ENCODE measurements around the gene FIBP.

Gene FIBP

DNA sequence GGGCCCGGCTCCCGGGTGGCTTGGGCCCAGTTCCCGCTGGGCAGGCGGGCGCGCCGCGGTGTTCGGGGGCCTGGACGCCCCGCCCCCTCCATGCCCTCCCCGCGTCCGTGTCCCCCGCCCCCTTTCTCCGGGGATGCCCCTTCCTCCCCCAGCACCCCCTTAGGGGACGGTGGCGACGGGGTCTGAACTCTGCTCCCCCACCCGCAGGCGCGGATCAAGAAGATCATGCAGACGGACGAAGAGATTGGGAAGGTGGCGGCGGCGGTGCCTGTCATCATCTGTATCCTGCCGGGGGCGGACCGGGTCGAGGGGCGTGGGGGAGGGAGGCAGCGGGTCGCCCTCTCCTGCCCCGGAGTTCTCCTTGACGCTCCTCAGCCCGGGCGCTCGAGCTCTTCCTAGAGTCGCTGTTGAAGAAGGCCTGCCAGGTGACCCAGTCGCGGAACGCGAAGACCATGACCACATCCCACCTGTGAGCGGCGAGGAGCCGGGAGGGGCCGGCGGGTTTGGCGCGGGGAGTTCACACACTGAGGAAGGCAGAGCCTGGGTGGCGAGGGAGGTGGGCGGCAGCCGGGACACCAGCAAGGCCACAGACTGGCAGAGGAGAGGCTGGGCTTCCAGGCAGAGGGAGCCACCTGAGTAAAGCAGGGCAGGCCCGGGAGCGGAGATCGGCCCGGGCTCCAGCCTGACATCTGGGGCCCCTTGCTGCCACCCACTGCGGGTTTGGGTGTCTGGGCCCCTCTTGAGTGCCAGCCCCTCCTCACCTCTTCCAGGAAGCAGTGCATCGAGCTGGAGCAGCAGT lies 31.5 kb upstream of the FIBP start:
- no peak for DNase-seq (ENCODE audit: low read depth in 2 of 2)
- peak overlapping the region; percentile 80 to 86 for H3K4me3 ChIP-seq (replicated peaks in 1 of 2; ENCODE audit: low read depth in 2 of 2, low read length in 2 of 2)
- no peak for TF ChIP-seq CTCF (IDR thresholded peaks at IDR 0.05; ENCODE audit: low read depth, low read length)

DNA sequence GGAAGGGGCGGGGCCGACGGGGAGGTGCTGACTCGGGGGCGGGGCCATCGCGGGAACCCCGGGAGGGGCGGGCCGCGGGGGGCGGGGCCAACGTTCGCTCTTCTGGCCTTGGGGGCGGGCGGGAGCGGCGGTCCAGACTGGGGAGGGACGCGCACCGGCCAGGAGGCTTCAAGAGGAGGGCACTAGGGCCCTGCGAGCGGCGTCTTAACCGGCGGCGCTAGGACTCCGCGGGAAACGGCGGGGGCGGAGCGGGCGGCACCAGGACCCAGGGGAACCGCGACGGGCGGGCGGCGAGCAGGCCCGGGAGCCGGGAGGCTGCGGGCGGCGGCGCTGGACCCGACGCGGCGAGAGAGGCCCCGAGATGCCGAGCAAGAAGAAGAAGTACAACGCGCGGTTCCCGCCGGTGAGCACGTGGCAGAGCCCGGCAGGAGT lies 30.9 kb upstream of the FIBP start, which contains the start of gene DRAP1:
TSS of gene DRAP1 (plus strand) at position 286 of the 432 bp plus-strand sequence. CDS start at position 362, 76 bp downstream.
- no peak for TF ChIP-seq CTCF (IDR thresholded peaks at IDR 0.05; ENCODE audit: low read depth, low read length)
- DNase-seq (ENCODE audit: low read depth in 2 of 2): peak; percentile 99
- peak within 1 kb of the TSS; percentile 88 to 91 for H3K4me3 ChIP-seq (replicated peaks in 1 of 2; ENCODE audit: low read depth in 2 of 2, low read length in 2 of 2)

- TF ChIP-seq CTCF (IDR thresholded peaks at IDR 0.05; ENCODE audit: low read depth, low read length): no peak
- H3K4me3 ChIP-seq (replicated peaks in 1 of 2; ENCODE audit: low read depth in 2 of 2, low read length in 2 of 2): peak within 1 kb of the TSS; percentile 88 to 91
- peak; percentile 42 to 47 for DNase-seq (ENCODE audit: low read depth in 2 of 2)
These were observed 30.2 kb upstream of the FIBP start, which contains the start of gene C11orf68 for GRCh38 chr11:65918211-65919140. TSS of gene C11orf68 (minus strand) at chr11:65919062. CDS start at chr11:65919031, 31 bp downstream.

- H3K4me3 ChIP-seq (replicated peaks in 1 of 2; ENCODE audit: low read depth in 2 of 2, low read length in 2 of 2): peak overlapping the region; percentile 88 to 91
- DNase-seq (ENCODE audit: low read depth in 2 of 2): no peak
- TF ChIP-seq CTCF (IDR thresholded peaks at IDR 0.05; ENCODE audit: low read depth, low read length): no peak
These were observed 29.4 kb upstream of the FIBP start for GRCh38 chr11:65917434-65918210.

DNA sequence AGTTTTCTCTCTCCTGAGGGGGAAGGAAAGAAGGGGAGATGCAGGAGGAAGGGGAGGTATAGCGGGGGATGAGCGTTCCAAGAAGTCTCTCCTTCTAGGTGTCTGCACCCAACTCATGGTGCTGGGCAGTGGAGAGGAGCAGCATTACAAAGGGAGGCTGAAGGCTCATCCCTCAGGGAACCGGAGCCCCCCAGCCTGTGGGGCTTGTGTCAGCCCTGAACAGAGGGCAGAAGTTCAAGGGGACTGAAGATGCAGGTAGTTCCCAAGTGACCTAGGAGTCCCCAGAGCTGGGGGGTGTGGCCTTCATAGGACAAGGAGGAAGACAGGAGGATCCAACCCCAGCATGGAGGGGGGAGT lies 28.8 kb upstream of the FIBP start:
- no peak for TF ChIP-seq CTCF (IDR thresholded peaks at IDR 0.05; ENCODE audit: low read depth, low read length)
- DNase-seq (ENCODE audit: low read depth in 2 of 2): no peak
- peak overlapping the region in 1 of 2 donors; percentile 88 for H3K4me3 ChIP-seq (replicated peaks in 1 of 2; ENCODE audit: low read depth in 2 of 2, low read length in 2 of 2)

- no peak for DNase-seq (ENCODE audit: low read depth in 2 of 2)
- TF ChIP-seq CTCF (IDR thresholded peaks at IDR 0.05; ENCODE audit: low read depth, low read length): no peak
- peak overlapping the region in 1 of 2 donors; percentile 18 for H3K4me3 ChIP-seq (replicated peaks in 1 of 2; ENCODE audit: low read depth in 2 of 2, low read length in 2 of 2)
These were observed 28.1 kb upstream of the FIBP start for GRCh38 chr11:65916391-65916790.
